Hematopoietic multipotent progenitor cell treated with erythropoietin and hydrocortisone succinate and interleukin-3 and kit ligand, for 6 days (in vitro differentiated cells): ENCODE results near the gene PRSS12.
"Not testable (repeated sequence)": the region's sequence is repeated elsewhere in the genome, so short reads cannot be mapped to it uniquely, and the experiment has no call there.

Experiments
- DNase-seq: peaks from one replicate; pipeline ENCODE4 v3.0.0-alpha.2; 2015

The PRSS12 gene, protein sequence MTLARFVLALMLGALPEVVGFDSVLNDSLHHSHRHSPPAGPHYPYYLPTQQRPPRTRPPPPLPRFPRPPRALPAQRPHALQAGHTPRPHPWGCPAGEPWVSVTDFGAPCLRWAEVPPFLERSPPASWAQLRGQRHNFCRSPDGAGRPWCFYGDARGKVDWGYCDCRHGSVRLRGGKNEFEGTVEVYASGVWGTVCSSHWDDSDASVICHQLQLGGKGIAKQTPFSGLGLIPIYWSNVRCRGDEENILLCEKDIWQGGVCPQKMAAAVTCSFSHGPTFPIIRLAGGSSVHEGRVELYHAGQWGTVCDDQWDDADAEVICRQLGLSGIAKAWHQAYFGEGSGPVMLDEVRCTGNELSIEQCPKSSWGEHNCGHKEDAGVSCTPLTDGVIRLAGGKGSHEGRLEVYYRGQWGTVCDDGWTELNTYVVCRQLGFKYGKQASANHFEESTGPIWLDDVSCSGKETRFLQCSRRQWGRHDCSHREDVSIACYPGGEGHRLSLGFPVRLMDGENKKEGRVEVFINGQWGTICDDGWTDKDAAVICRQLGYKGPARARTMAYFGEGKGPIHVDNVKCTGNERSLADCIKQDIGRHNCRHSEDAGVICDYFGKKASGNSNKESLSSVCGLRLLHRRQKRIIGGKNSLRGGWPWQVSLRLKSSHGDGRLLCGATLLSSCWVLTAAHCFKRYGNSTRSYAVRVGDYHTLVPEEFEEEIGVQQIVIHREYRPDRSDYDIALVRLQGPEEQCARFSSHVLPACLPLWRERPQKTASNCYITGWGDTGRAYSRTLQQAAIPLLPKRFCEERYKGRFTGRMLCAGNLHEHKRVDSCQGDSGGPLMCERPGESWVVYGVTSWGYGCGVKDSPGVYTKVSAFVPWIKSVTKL

GRCh38 chr4:118352843-118353533 is at the start of gene PRSS12:
PRSS12 (minus strand) TSS chr4:118353003; CDS start chr4:118352720, 283 bp downstream.
- DNase-seq: peak; percentile 72

DNA sequence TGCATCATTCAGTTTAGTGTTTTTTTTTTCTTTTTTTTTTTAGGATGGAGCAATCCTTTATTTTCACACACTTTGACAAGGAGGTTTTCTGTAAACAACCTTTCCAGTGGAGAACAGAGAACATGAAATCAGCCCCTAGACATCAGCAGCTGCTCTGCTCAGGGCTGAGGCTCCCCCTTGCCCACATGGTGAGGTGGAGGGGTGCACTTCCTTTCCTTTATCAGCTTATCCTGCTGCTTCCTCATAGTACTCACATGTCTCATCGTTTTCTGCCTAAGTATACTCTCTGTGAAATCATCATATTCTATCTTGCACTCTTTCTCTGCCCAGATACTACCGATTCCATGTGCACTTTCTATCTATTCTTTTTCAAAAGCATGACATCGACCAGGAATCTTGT is 47.6 kb upstream of the PRSS12 start:
- DNase-seq: peak; percentile 26

DNA sequence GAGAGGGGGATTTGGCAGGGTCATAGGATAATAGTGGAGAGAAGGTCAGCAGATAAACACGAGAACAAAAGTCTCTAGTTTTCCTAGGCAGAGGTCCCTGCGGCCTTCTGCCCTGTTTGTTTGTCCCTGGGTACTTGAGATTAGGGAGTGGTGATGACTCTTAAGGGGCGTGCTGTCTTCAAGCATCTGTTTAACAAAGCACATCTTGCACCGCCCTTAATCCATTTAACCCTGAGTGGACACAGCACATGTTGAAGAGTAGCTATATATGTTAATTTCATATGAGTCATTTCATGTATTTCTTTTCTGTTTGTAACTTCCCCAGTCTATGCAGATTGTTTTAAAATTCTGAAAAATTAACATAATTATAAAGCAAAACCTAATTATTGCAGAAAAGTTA is 47.1 kb upstream of the PRSS12 start:
- DNase-seq: peak; percentile 14

- DNase-seq: peak; percentile 49
Measured at GRCh38 chr4:118398226-118399090, 45.7 kb upstream of the PRSS12 start.

DNA sequence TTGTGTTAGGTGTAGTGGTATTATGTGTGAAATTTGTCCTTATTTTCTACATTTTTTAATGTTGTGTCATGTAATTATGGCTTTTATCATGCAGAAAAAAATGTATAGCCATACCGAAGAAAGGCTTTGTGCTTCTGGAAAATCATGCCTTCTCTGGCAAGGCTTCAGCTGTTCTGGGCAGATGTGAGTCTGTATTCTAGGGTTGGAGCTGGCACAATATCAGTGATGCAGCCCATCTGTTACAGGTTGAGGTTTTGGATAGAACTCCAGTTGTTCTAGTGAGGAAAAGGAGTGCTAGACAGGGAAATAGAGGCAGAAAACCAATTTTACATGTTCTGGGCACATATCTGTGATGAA is 44.8 kb upstream of the PRSS12 start:
- DNase-seq: no peak

- DNase-seq: no peak
Measured at GRCh38 chr4:118396881-118397622, 44.2 kb upstream of the PRSS12 start.

DNA sequence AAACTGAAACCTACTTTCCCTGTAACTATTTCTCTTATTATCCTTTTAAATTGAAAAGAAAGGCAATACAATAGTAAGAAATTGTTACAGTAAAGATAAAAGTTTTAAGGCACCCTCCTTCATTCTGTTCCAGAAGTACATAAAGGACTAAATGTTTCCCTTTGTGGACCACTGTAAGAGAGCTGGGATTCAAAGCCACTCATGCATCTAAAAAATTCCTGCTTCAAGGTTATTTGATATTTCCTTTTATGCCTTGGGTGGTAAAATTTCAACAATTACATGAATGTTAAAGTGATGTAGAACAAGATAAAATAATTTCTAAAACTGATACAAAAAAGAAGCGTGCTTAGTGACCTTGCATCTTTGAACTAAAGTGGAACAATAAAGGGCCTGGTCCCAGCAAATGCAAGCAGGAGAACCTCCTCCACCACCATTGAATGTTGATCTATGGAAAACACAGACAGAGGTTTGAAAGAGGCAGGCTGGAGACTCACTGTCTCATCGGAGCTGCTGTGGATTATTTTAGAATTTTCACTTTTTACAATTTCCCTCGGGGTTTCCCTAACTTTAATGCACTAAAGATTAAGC is 42.3 kb upstream of the PRSS12 start:
- DNase-seq: no peak

DNA sequence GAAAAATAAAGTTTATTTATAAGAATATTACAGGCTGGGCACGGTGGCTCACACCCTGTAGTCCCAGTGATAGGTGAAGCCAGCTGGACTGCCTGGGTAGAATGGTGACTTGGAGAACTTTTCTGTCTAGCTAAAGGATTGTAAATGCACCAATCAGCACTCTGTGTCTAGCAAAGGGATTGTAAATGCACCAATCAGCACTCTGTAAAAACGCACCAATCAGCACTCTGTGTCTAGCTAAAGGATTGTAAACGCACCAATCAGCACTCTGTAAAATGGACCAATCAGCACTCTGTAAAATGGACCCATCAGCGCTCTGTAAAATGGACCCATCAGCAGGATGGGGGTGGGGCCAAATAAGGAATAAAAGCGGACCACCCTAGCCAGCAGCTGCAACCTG is 39.7 kb upstream of the PRSS12 start:
- not testable (repeated sequence) for DNase-seq

GRCh38 chr4:118390121-118390520 is 37.3 kb upstream of the PRSS12 start:
- DNase-seq: no peak

DNA sequence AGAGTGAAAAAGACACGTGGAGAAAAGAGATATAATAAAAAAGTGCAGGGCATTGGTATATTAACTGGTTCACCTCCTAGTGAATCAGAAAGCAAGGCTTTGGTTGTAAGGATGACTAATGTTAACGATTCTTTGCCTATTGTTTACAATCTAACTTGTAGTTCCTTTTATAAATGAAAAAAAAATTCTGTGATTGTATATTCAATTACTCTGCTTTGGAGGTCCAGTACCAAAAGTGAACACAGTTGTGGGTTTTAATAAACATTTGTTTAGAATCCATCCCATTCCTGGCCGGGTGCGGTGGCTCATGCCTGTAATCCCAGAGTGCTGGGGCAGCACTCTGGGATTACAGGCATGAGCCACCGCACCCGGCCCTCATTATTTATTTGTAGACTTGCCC is 36.9 kb upstream of the PRSS12 start:
- no peak for DNase-seq

DNA sequence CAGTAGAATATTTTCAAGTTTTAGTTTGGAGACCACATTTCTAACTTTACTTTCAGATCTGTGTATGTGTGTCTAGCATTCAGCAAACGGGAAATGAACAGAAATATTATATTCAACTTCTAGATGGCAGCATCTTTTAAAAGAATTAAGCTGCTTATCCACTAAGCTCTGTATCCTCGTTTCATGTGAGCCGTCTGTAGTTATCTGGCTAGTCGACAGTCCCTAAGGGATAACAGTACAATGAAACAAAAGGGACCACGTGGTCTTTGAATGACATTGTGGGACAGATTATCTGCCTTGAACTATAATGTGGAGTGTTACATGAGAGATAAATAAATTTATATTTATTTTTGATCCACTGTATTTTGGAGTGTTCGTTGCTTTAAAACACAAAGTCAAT is 35.8 kb upstream of the PRSS12 start:
- no peak for DNase-seq

DNA sequence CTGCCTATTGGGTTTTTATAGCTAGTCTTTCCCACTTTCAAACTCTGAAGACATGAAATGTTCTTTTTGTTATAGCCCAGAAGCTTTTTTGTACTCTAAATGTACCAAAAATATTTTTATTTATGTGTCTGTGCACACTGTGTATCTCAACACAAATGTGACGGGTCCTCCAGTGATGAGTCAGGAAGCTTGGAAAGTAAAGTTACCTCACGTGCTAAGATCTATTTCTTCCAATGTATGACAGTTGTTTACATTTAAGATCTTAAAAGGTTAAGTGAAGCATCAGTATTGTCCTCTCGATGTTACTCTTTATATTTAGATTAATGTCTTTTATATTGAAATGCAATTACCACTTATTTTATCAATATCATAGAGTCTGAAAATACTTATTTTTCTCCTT is 29.1 kb upstream of the PRSS12 start:
- DNase-seq: no peak

- no peak for DNase-seq
Measured at GRCh38 chr4:118373614-118374255, 20.9 kb upstream of the PRSS12 start.

DNA sequence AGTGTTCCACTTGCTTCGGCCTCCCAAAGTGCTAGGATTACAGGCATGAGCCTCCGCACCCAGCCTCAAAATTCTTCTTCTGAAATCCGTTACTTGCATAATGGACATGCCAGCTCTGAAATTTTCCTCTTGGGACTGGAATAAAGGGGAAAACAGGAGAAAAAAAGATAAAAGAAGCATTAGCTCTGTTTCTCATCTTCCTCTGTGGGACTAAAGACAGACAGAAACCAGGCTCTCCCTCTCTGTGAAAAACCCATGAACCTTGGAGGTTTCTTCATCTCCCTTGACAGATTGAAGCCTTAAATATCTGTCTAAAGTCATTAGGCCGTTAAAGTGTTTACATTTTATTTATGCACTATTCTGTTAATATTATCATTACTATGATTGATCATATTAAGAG is 19.4 kb upstream of the PRSS12 start:
- DNase-seq: no peak

- no peak for DNase-seq
Measured at GRCh38 chr4:118369231-118369630, 16.4 kb upstream of the PRSS12 start.

DNA sequence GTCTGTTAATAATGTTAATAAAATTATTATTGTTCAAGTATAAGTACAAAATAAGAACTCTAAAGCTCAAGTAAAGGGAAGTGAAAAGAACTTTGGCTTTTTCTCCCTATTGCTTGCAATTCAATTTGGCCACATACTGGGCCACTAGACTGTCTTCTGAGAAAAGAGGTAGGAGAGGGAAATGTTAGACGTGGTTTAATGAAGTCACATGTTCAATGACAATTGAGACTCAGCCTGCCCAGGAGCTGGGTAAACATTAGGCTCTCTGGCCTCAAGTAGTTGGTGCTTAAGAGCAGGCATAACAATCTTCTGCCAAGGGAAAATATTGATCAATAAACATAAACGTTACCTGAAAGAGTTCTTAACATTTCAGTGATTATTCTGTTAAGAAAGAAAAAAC is 15.1 kb upstream of the PRSS12 start:
- no peak for DNase-seq

- no peak for DNase-seq
Measured at GRCh38 chr4:118367361-118367760, 14.6 kb upstream of the PRSS12 start.

- no peak for DNase-seq
Measured at GRCh38 chr4:118363166-118363565, 10.4 kb upstream of the PRSS12 start.

GRCh38 chr4:118361192-118361591 is 8.4 kb upstream of the PRSS12 start:
- no peak for DNase-seq

- DNase-seq: no peak
Measured at GRCh38 chr4:118360106-118360505, 7.3 kb upstream of the PRSS12 start.

- no peak for DNase-seq
Measured at GRCh38 chr4:118357601-118358000, 4.8 kb upstream of the PRSS12 start.
